H1 (cell line): ENCODE data around the gene CKS1B. TPM values are rescaled to one million over a fixed set of nuclear protein-coding genes. Genes with fewer than 3 reads are reported as not detected.

ENCODE experiments used
- CTCF ChIA-PET: fragments of 300-600 bp; sonication (Branson Sonifier 250); formaldehyde crosslinking; loops from one replicate; lab custom pipeline; 2021; ENCODE audit not compliant: partially characterized antibody; lab: Charles Lee
- POLR2A ChIA-PET: fragments of 300-600 bp; sonication (Branson Sonifier 250); formaldehyde crosslinking; loops from one replicate; lab custom pipeline; 2021; ENCODE audit warnings: inconsistent platforms; ENCODE audit not compliant: partially characterized antibody; lab: Charles Lee
- DNase-seq, 2 experiments: peaks; one replicate each; pipeline versions ENCODE4 v3.0.0 to v3.0.0-alpha.2; 2010 to 2022; ENCODE audit warnings: low spot score in 2 of 2, low read depth in 1 of 2, mixed read lengths in 1 of 2
- FAIRE-seq: peaks from 2 replicates; lab custom pipeline; 2011; peaks lifted over from hg19 to GRCh38; lab: Jason Lieb, UNC
- H2AFZ ChIP-seq: 2 replicates; pipeline ENCODE4 v1.8.1; 2012; ENCODE audit warnings: low read length, inconsistent platforms
- H2AK5ac ChIP-seq: 2 replicates; pipeline ENCODE4 v1.6.1; 2013; ENCODE audit warnings: low read depth, low read length
- H2BK120ac ChIP-seq: replicated peaks from 2 replicates; pipeline ENCODE3; 2013; ENCODE audit warnings: low read depth, low read length, inconsistent platforms
- H2BK12ac ChIP-seq: 2 replicates; pipeline ENCODE4 v1.6.1; 2013; ENCODE audit warnings: low read depth, low read length
- H2BK15ac ChIP-seq: 2 replicates; pipeline ENCODE4 v1.6.1; 2013; ENCODE audit warnings: low read length
- H2BK20ac ChIP-seq: 2 replicates; pipeline ENCODE4 v1.6.1; 2013; ENCODE audit warnings: low read length
- H2BK5ac ChIP-seq: 2 replicates; pipeline ENCODE4 v1.6.1; 2013; ENCODE audit warnings: low read depth, low read length
- H3K14ac ChIP-seq: 2 replicates; pipeline ENCODE4 v1.6.1; 2013; ENCODE audit warnings: inconsistent platforms; ENCODE audit not compliant: insufficient read length
- H3K18ac ChIP-seq: 2 replicates; pipeline ENCODE4 v1.6.1; 2013; ENCODE audit warnings: low read length; ENCODE audit errors: extremely low read depth
- H3K23ac ChIP-seq: 2 replicates; pipeline ENCODE4 v1.6.1; 2013; ENCODE audit warnings: inconsistent platforms; ENCODE audit not compliant: insufficient read length
- H3K23me2 ChIP-seq: 2 replicates; pipeline ENCODE4 v1.6.1; 2013; ENCODE audit warnings: low read depth, low read length
- H3K27ac ChIP-seq: 2 replicates; pipeline ENCODE4 v1.6.1; 2011; ENCODE audit warnings: low read depth, low read length, inconsistent platforms
- H3K27me3 ChIP-seq, 4 experiments: replicated peaks in 1 of 4; 1 replicate in 1 of 4; 2 replicates in 3 of 4; pipeline versions ENCODE4 v1.6.1 to v1.8.1; 2011 to 2013; ENCODE audit warnings: low read length in 3 of 4, mild to moderate bottlenecking in 3 of 4, inconsistent platforms in 2 of 4, mixed read lengths in 2 of 4, moderate library complexity in 1 of 4; ENCODE audit not compliant: control insufficient read depth in 3 of 4, insufficient read depth in 3 of 4; ENCODE audit errors: extremely low read depth in 1 of 4
- H3K36me3 ChIP-seq, 4 experiments: 2 replicates each; pipeline versions ENCODE4 v1.6.1 to v1.8.1; 2011 to 2013; ENCODE audit warnings: mild to moderate bottlenecking in 4 of 4, low read length in 3 of 4, moderate library complexity in 2 of 4, control low read depth in 1 of 4, inconsistent platforms in 1 of 4; ENCODE audit not compliant: insufficient read depth in 4 of 4, control insufficient read depth in 2 of 4
- H3K4ac ChIP-seq: replicated peaks from 2 replicates; pipeline ENCODE3; 2013; ENCODE audit warnings: low read length, low read depth, mixed read lengths, inconsistent platforms; ENCODE audit not compliant: insufficient read length
- H3K4me1 ChIP-seq, 4 experiments: replicated peaks in 1 of 4; 1 replicate in 1 of 4; 2 replicates in 3 of 4; pipeline versions ENCODE4 v1.6.1 to v1.8.1; 2011 to 2013; ENCODE audit warnings: low read length in 3 of 4, inconsistent platforms in 2 of 4, mixed read lengths in 1 of 4; ENCODE audit not compliant: insufficient read depth in 4 of 4, control insufficient read depth in 3 of 4
- H3K4me2 ChIP-seq, 2 experiments: 2 replicates each; pipeline versions ENCODE4 v1.6.1 to v1.8.1; 2011 to 2013; ENCODE audit warnings: low read depth in 2 of 2, low read length in 2 of 2, control low read depth in 1 of 2, inconsistent platforms in 1 of 2, mild to moderate bottlenecking in 1 of 2; ENCODE audit not compliant: insufficient read depth in 1 of 2
- H3K4me3 ChIP-seq, 4 experiments: fragments of 200-600, 300-600 bp in 1 of 4; sonication (generic), shearing (Covaris generic), sonication (Bioruptor Twin) in 1 of 4; 2 replicates each; pipeline versions ENCODE4 v1.5.1 to v1.8.1; 2011 to 2016; ENCODE audit warnings: low read length in 4 of 4, low read depth in 3 of 4, control low read depth in 2 of 4, inconsistent platforms in 2 of 4, mild to moderate bottlenecking in 2 of 4, mixed read lengths in 1 of 4, moderate library complexity in 1 of 4; ENCODE audit not compliant: insufficient read depth in 2 of 4; ENCODE audit errors: extremely low read depth in 1 of 4
- H3K56ac ChIP-seq: replicated peaks from 2 replicates; pipeline ENCODE3; 2013; ENCODE audit warnings: low read depth, mild to moderate bottlenecking, mixed read lengths, low read length, inconsistent platforms; ENCODE audit not compliant: insufficient read length
- H3K79me1 ChIP-seq: 2 replicates; pipeline ENCODE4 v1.6.1; 2013; ENCODE audit warnings: low read depth, low read length, control low read depth
- H3K79me2 ChIP-seq, 2 experiments: 2 replicates each; pipeline versions ENCODE4 v1.6.1 to v1.8.1; 2012 to 2013; ENCODE audit warnings: low read length in 2 of 2, mild to moderate bottlenecking in 2 of 2, inconsistent platforms in 1 of 2; ENCODE audit not compliant: insufficient read depth in 2 of 2, control insufficient read depth in 1 of 2
- H3K9ac ChIP-seq, 4 experiments: replicated peaks in 1 of 4; 1 replicate in 1 of 4; 2 replicates in 3 of 4; pipeline versions ENCODE4 v1.6.1 to v1.8.1; 2011 to 2013; ENCODE audit warnings: low read depth in 3 of 4, low read length in 3 of 4, control low read depth in 2 of 4, mild to moderate bottlenecking in 2 of 4, moderate library complexity in 2 of 4, inconsistent platforms in 1 of 4; ENCODE audit errors: extremely low read depth in 1 of 4
- H3K9me3 ChIP-seq, 2 experiments: 2 replicates each; pipeline versions ENCODE4 v1.6.1 to v1.8.1; 2012 to 2013; ENCODE audit warnings: mild to moderate bottlenecking in 2 of 2, moderate library complexity in 2 of 2, control low read depth in 1 of 2, inconsistent platforms in 1 of 2, low read depth in 1 of 2, low read length in 1 of 2, mixed read lengths in 1 of 2; ENCODE audit not compliant: insufficient read depth in 2 of 2
- H4K20me1 ChIP-seq, 2 experiments: replicated peaks in 1 of 2; 2 replicates each; pipeline versions ENCODE3 to v1.8.1; 2011 to 2013; ENCODE audit warnings: inconsistent platforms in 2 of 2, low read length in 2 of 2, mild to moderate bottlenecking in 1 of 2; ENCODE audit not compliant: insufficient read depth in 2 of 2, control insufficient read depth in 1 of 2
- H4K5ac ChIP-seq: 2 replicates; pipeline ENCODE4 v1.6.1; 2013; ENCODE audit warnings: low read length, low read depth, mixed read lengths, inconsistent platforms; ENCODE audit not compliant: insufficient read length
- H4K8ac ChIP-seq: 2 replicates; pipeline ENCODE4 v1.8.0; 2013; ENCODE audit warnings: mild to moderate bottlenecking, moderate library complexity, low read length, inconsistent platforms; ENCODE audit not compliant: insufficient read depth; ENCODE audit errors: extremely low read depth
- H4K91ac ChIP-seq: replicated peaks from 2 replicates; pipeline ENCODE3; 2013; ENCODE audit warnings: low read length, mixed read lengths, inconsistent platforms; ENCODE audit not compliant: insufficient read length
- CBX5 ChIP-seq: fragments of 300-800, 300-1000 bp; sonication (generic); IDR thresholded peaks from 2 replicates; pipeline ENCODE4 v1.7.1; 2016; ENCODE audit warnings: antibody characterized with exemption, low read length, low read depth
- WGBS, 2 experiments: shearing (Covaris generic) in 1 of 2; methylation state at CpG; one replicate each; pipeline versions ENCODE4 v1.1.6 to v1.1.7; 2013 to 2015; ENCODE audit warnings: low lambda C conversion rate in 2 of 2, mixed read lengths in 2 of 2, inconsistent platforms in 1 of 2, low coverage in 1 of 2, missing lambda C conversion rate in 1 of 2; ENCODE audit not compliant: insufficient replicate concordance in 2 of 2, insufficient coverage in 1 of 2, insufficient read length in 1 of 2; ENCODE audit errors: extremely low coverage in 1 of 2, missing lambda C conversion rate in 1 of 2; 5-methylcytosine and 5-hydroxymethylcytosine counted together
- polyA plus RNA-seq, 7 experiments: library from polyadenylated mRNA; depleted of rRNA in 3 of 7; stranded (reverse) in 5 of 7; unstranded in 2 of 7; fragments of >200 nt in 5 of 7; fragments of 200-250 nt in 2 of 7; gene quantifications; 1 replicate in 5 of 7; 2 replicates in 1 of 7; 4 replicates in 1 of 7; pipeline versions ENCODE4 v1.2.1 to v1.2.3, GENCODE V29; 2011 to 2013; ENCODE audit warnings: missing spikeins in 2 of 7, mixed read lengths in 2 of 7
- total RNA-seq: library from RNA; stranded (reverse); fragmentation: NEBNext Ultra II Directional; extraction: Animal tissue kit (Norgen Biotek cat#: 25700); gene quantifications from 2 replicates; pipeline ENCODE4 v1.2.1, GENCODE V29; 2021

CKS1B gene
- total and polyA plus RNA-seq, 2 of the 8 experiments (the other 6 are each of a cell fraction or from before 2014, with no cell fraction given) = 294 to 1,025 TPM

GRCh38 chr1:154953611-154954038 lies 20.9 kb upstream of the CKS1B start:
- no peak for DNase-seq
- H3K4me3 ChIP-seq = no peak overlapping the region
- no peak overlapping the region for H3K4me2 ChIP-seq

More at GRCh38 chr1:154953611-154954038, 20.9 kb upstream of the CKS1B start:
- no peak overlapping the region for H3K4ac ChIP-seq
- no peaks in the 10 kb centered on the region; a peak in 2 of 7 replicates for H3K27me3 ChIP-seq
- no peak overlapping the region for H4K91ac ChIP-seq
- FAIRE-seq = no peak
- H3K9me3 ChIP-seq = no peaks in the 10 kb centered on the region
- H3K79me2 ChIP-seq = peaks cover 0 to 3% of the 10 kb centered on the region in 2 experiments; a peak in 2 of 4 replicates
- H3K27ac ChIP-seq = no peak overlapping the region
- H4K8ac ChIP-seq = no peak overlapping the region
- no peak overlapping the region for H2BK20ac ChIP-seq
- 0 out of 2 replicates have a peak, but pooled peaks cover 6% of the 10 kb centered on the region for H3K79me1 ChIP-seq
- H2BK5ac ChIP-seq = no peak overlapping the region
- TF ChIP-seq CBX5 = no peak
- 100% methylated on average over 2 of the region's 2 CpGs; no CpG with 5 or more reads in 1 of the 2 experiments for WGBS, 2 experiments
- CTCF ChIA-PET = interaction anchor here (0.7 to 9.8 kb wide), 4 partner anchors 31 to 50 kb away, joined by 3 to 132 read pairs (median 4); partner anchors contain the start of gene LENEP
- H2BK120ac ChIP-seq = no peak overlapping the region
- no peak overlapping the region for H2AFZ ChIP-seq
- no peak overlapping the region for H3K56ac ChIP-seq
- H3K4me1 ChIP-seq = peaks cover 0 to 28% (median 8%) of the 10 kb centered on the region in 4 experiments; a peak in 6 of 7 replicates
- no peak overlapping the region for H2BK15ac ChIP-seq
- H3K14ac ChIP-seq = no peak overlapping the region
- H3K23me2 ChIP-seq = peaks cover 5% of the 10 kb centered on the region
- H3K23ac ChIP-seq = no peak overlapping the region
- peaks cover 2 to 4% (median 3%) of the 10 kb centered on the region in 4 experiments; a peak in 4 of 8 replicates for H3K36me3 ChIP-seq
- H3K9ac ChIP-seq = no peak overlapping the region
- H4K5ac ChIP-seq = no peak overlapping the region
- no peak overlapping the region for H2BK12ac ChIP-seq
- POLR2A ChIA-PET = interaction anchor here (0.7 to 18.6 kb wide), 4 partner anchors 10 to 803 kb away, joined by 3 to 662 read pairs (median 8); partner anchors contain the start of genes CKS1B, FLAD1, LENEP and PMVK
- H4K20me1 ChIP-seq = peaks cover 1 to 12% of the 10 kb centered on the region in 2 experiments
- H2AK5ac ChIP-seq = no peak overlapping the region
- H3K18ac ChIP-seq = no peak overlapping the region
